Neural cell (in vitro differentiated cells): ENCODE results near the gene SIPA1.

Source experiments
- CTCF ChIP-seq: fragments of 450-650 bp; IDR thresholded peaks from 2 replicates; pipeline ENCODE4 v1.5.1; 2014; ENCODE audit warnings: antibody characterized with exemption, mild to moderate bottlenecking, moderate library complexity; ENCODE audit not compliant: poor library complexity, severe bottlenecking
- EP300 ChIP-seq: fragments of 450-650 bp; conservative IDR thresholded peaks from 2 replicates; pipeline ENCODE4 v1.6.1; 2014; ENCODE audit warnings: antibody characterized with exemption, mild to moderate bottlenecking, moderate library complexity; ENCODE audit not compliant: poor library complexity, severe bottlenecking
- EZH2 ChIP-seq: fragments of 200-600, 300-800 bp; shearing (Covaris generic), sonication (generic); IDR thresholded peaks from 2 replicates; pipeline ENCODE4 v1.6.1; 2014; ENCODE audit warnings: antibody characterized with exemption, low read length, borderline replicate concordance, mild to moderate bottlenecking; ENCODE audit not compliant: insufficient read depth, poor library complexity, severe bottlenecking
- POLR2AphosphoS5 ChIP-seq: IDR thresholded peaks from 2 replicates; pipeline ENCODE4 v1.6.1; 2012
- RAD21 ChIP-seq: fragments of 450-650 bp; conservative IDR thresholded peaks from 2 replicates; pipeline ENCODE4 v1.6.1; 2014; ENCODE audit warnings: antibody characterized with exemption, mild to moderate bottlenecking, moderate library complexity
- REST ChIP-seq: IDR thresholded peaks from 2 replicates; pipeline ENCODE4 v1.6.1; 2012; ENCODE audit warnings: borderline replicate concordance
- SMC3 ChIP-seq: fragments of 450-650 bp; conservative IDR thresholded peaks from 2 replicates; pipeline ENCODE4 v1.6.1; 2014; ENCODE audit warnings: antibody characterized with exemption, mild to moderate bottlenecking, moderate library complexity; ENCODE audit not compliant: poor library complexity
- TAF1 ChIP-seq: IDR thresholded peaks from 2 replicates; pipeline ENCODE4 v1.6.1; 2012; ENCODE audit warnings: low read depth

GRCh38 chr11:65617990-65618751, 19.7 kb upstream of the SIPA1 start:
- TF ChIP-seq POLR2AphosphoS5: no peak
- TF ChIP-seq RAD21: no peak
- no peak for TF ChIP-seq CTCF
- no peak for TF ChIP-seq REST
- no peak for TF ChIP-seq EP300
- no peak for TF ChIP-seq TAF1
- no peak for TF ChIP-seq EZH2
- no peak for TF ChIP-seq SMC3
